HCT116 (cell line): ENCODE measurements around the gene UMODL1. TPM values are rescaled to one million over a fixed set of nuclear protein-coding genes. Genes with fewer than 3 reads are reported as not detected.

Experiments
- ATAC-seq: fragments of 200-7000 bp; cut with Tn5 transposase; 2 replicates; pipeline ENCODE4 v1.9.1; 2020; ENCODE audit warnings: mild to moderate bottlenecking, moderate library complexity
- BruUV-seq: library from RNA; stranded (reverse); fragments of 400-500 nt; replicated peaks from 2 replicates; lab custom pipeline; 2021; lab: Mats Ljungman, UMichigan
- CTCF ChIA-PET: fragments of 300-600 bp; sonication (Branson Sonifier 250); formaldehyde crosslinking; loops from one replicate; lab custom pipeline; 2021; ENCODE audit warnings: antibody characterized with exemption; lab: Charles Lee
- POLR2A ChIA-PET: fragments of 300-600, 350-600 bp; sonication (Branson Sonifier 250); formaldehyde crosslinking; loops from one replicate; lab custom pipeline; 2021; ENCODE audit warnings: antibody characterized with exemption; lab: Charles Lee
- RAD21 ChIA-PET, 2 experiments: fragments of 300-600 bp; sonication (Branson Sonifier 250); formaldehyde crosslinking; loops; one replicate each; lab custom pipeline; 2023; ENCODE audit warnings: low total read pairs in 2 of 2; ENCODE audit not compliant: uncharacterized antibody in 2 of 2, unreplicated experiment in 2 of 2, low non-redundant PET in 1 of 2; lab: Charles Lee
- DNase-seq: peaks from one replicate; pipeline ENCODE4 v3.0.0-alpha.2; 2010; ENCODE audit warnings: low read depth, low spot score
- H2AFZ ChIP-seq: fragments of 200-600 bp; shearing (Covaris generic), sonication (generic); 2 replicates; pipeline ENCODE4 v1.6.1; 2017; ENCODE audit warnings: low read depth, mixed run types, mixed read lengths, antibody characterized with exemption, low read length; ENCODE audit not compliant: poor library complexity, severe bottlenecking
- H3K27ac ChIP-seq: 2 replicates; pipeline ENCODE4 v1.5.1; 2012; ENCODE audit warnings: low read depth, low read length
- H3K27me3 ChIP-seq: fragments of 200-600 bp; sonication (generic); 2 replicates; pipeline ENCODE4 v1.6.1; 2016; ENCODE audit warnings: mixed run types, low read length, mixed read lengths; ENCODE audit not compliant: insufficient read depth
- H3K36me3 ChIP-seq, 2 experiments: fragments of 200-500 bp in 1 of 2; fragments of 200-600 bp in 1 of 2; sonication (Bioruptor generic) in 1 of 2; sonication (generic) in 1 of 2; 2 replicates each; pipeline versions ENCODE4 v1.5.1 to v1.6.1; 2014 to 2016; ENCODE audit warnings: low read length in 2 of 2, inconsistent platforms in 1 of 2, mixed read lengths in 1 of 2, mixed run types in 1 of 2; ENCODE audit not compliant: insufficient read depth in 2 of 2, control insufficient read depth in 1 of 2
- H3K4me1 ChIP-seq, 2 experiments: fragments of 200-600 bp in 1 of 2; sonication (generic) in 1 of 2; 2 replicates each; pipeline versions ENCODE4 v1.5.1 to v1.6.1; 2012 to 2017; ENCODE audit warnings: low read length in 2 of 2, inconsistent platforms in 1 of 2, mild to moderate bottlenecking in 1 of 2, mixed read lengths in 1 of 2, mixed run types in 1 of 2, moderate library complexity in 1 of 2; ENCODE audit not compliant: insufficient read depth in 2 of 2, control insufficient read depth in 1 of 2
- H3K4me2 ChIP-seq: fragments of 200-600 bp; sonication (generic); 2 replicates; pipeline ENCODE4 v1.6.1; 2017; ENCODE audit warnings: mixed run types, low read length, mixed read lengths
- H3K4me3 ChIP-seq, 2 experiments: fragments of 200-600 bp in 1 of 2; sonication (generic) in 1 of 2; replicated peaks in 1 of 2; 2 replicates each; pipeline ENCODE4 v1.5.1; 2011 to 2016; ENCODE audit warnings: low read length in 2 of 2, control low read depth in 1 of 2, low read depth in 1 of 2, mild to moderate bottlenecking in 1 of 2, mixed read lengths in 1 of 2, mixed run types in 1 of 2
- H3K79me2 ChIP-seq: fragments of 200-600 bp; sonication (generic); 2 replicates; pipeline ENCODE4 v1.6.1; 2017; ENCODE audit warnings: mild to moderate bottlenecking, mixed run types, low read length, moderate library complexity, mixed read lengths; ENCODE audit not compliant: insufficient read depth
- H3K9ac ChIP-seq: fragments of 200-600 bp; sonication (generic); 2 replicates; pipeline ENCODE4 v1.6.1; 2016; ENCODE audit warnings: low read length, mixed read lengths
- H3K9me2 ChIP-seq: fragments of 200-600 bp; sonication (generic), shearing (Covaris generic); 2 replicates; pipeline ENCODE4 v1.6.1; 2017; ENCODE audit warnings: mixed run types, mild to moderate bottlenecking, moderate library complexity; ENCODE audit not compliant: insufficient read depth
- H3K9me3 ChIP-seq, 2 experiments: fragments of 200-500 bp in 1 of 2; fragments of 200-600 bp in 1 of 2; sonication (Bioruptor generic) in 1 of 2; sonication (generic) in 1 of 2; 2 replicates each; pipeline ENCODE4 v1.6.1; 2014 to 2017; ENCODE audit warnings: low read length in 2 of 2, mixed read lengths in 2 of 2, inconsistent platforms in 1 of 2, low read depth in 1 of 2, mild to moderate bottlenecking in 1 of 2, mixed run types in 1 of 2, moderate library complexity in 1 of 2; ENCODE audit not compliant: control insufficient read depth in 1 of 2, insufficient read depth in 1 of 2
- H4K20me1 ChIP-seq: fragments of 200-600 bp; sonication (generic), shearing (Covaris generic); 2 replicates; pipeline ENCODE4 v1.6.1; 2017; ENCODE audit warnings: mixed run types, mild to moderate bottlenecking, moderate library complexity; ENCODE audit not compliant: insufficient read depth
- ATF3 ChIP-seq: IDR thresholded peaks from 2 replicates; pipeline ENCODE4 v1.6.1; 2012
- CEBPB ChIP-seq: IDR thresholded peaks from 2 replicates; pipeline ENCODE4 v1.6.1; 2012; ENCODE audit warnings: low read depth
- CTCF ChIP-seq, 3 experiments: fragments of 200-600 bp in 1 of 3; sonication (generic) in 1 of 3; IDR thresholded peaks in 2 of 3; conservative IDR thresholded peaks in 1 of 3; 2 replicates each; pipeline ENCODE4 v1.5.1; 2012 to 2017; ENCODE audit warnings: low read depth in 2 of 3, low read length in 2 of 3, antibody characterized with exemption in 1 of 3, borderline replicate concordance in 1 of 3, control low read depth in 1 of 3, mild to moderate bottlenecking in 1 of 3, mixed read lengths in 1 of 3, mixed run types in 1 of 3, moderate library complexity in 1 of 3; ENCODE audit not compliant: insufficient read depth in 1 of 3
- EGR1 ChIP-seq: IDR thresholded peaks from 2 replicates; pipeline ENCODE4 v1.6.1; 2012; ENCODE audit warnings: low read depth
- ELF1 ChIP-seq: IDR thresholded peaks from 2 replicates; pipeline ENCODE4 v1.6.1; 2012; ENCODE audit warnings: low read depth, borderline replicate concordance
- EZH2 ChIP-seq: fragments of 200-600 bp; sonication (generic); IDR thresholded peaks from 2 replicates; pipeline ENCODE4 v1.6.1; 2017; ENCODE audit warnings: antibody characterized with exemption, mixed run types
- FOSL1 ChIP-seq: IDR thresholded peaks from 2 replicates; pipeline ENCODE4 v1.6.1; 2012; ENCODE audit warnings: low read depth
- JUND ChIP-seq: IDR thresholded peaks from 2 replicates; pipeline ENCODE4 v1.6.1; 2012
- MAX ChIP-seq: IDR thresholded peaks from 2 replicates; pipeline ENCODE4 v1.6.1; 2012
- POLR2A ChIP-seq: IDR thresholded peaks from 2 replicates; pipeline ENCODE4 v1.7.0; 2011; ENCODE audit warnings: borderline replicate concordance; ENCODE audit not compliant: insufficient read depth, insufficient read length; ENCODE audit errors: extremely low read depth
- RAD21 ChIP-seq: IDR thresholded peaks from 2 replicates; pipeline ENCODE4 v1.6.1; 2012; ENCODE audit warnings: low read depth, mild to moderate bottlenecking
- REST ChIP-seq: IDR thresholded peaks from 2 replicates; pipeline ENCODE4 v1.6.1; 2012; ENCODE audit warnings: low read depth
- SIN3A ChIP-seq: IDR thresholded peaks from 2 replicates; pipeline ENCODE4 v1.6.1; 2012; ENCODE audit warnings: low read depth
- SP1 ChIP-seq: IDR thresholded peaks from 2 replicates; pipeline ENCODE4 v1.6.1; 2012; ENCODE audit warnings: low read depth
- SRF ChIP-seq: IDR thresholded peaks from 2 replicates; pipeline ENCODE4 v1.6.1; 2012; ENCODE audit warnings: low read depth
- TCF7L2 ChIP-seq: IDR thresholded peaks from 2 replicates; pipeline ENCODE4 v1.7.0; 2011; ENCODE audit warnings: borderline replicate concordance, inconsistent platforms; ENCODE audit not compliant: insufficient read depth, insufficient read length; ENCODE audit errors: extremely low read depth
- YY1 ChIP-seq: IDR thresholded peaks from 2 replicates; pipeline ENCODE4 v1.6.1; 2011; ENCODE audit warnings: low read length, low read depth, moderate library complexity, mild to moderate bottlenecking; ENCODE audit not compliant: insufficient replicate concordance; ENCODE audit errors: extremely low read depth
- ZBTB33 ChIP-seq: IDR thresholded peaks from 2 replicates; pipeline ENCODE4 v1.6.1; 2011; ENCODE audit warnings: mild to moderate bottlenecking, low read length, moderate library complexity; ENCODE audit not compliant: insufficient replicate concordance; ENCODE audit errors: extremely low read depth
- ZNF274 ChIP-seq: fragments of 200-500 bp; sonication (Bioruptor generic); IDR thresholded peaks from 2 replicates; pipeline ENCODE4 v1.6.1; 2014; ENCODE audit warnings: mild to moderate bottlenecking, low read depth, low read length, inconsistent platforms
- intact Hi-C: fragments of 100-400 bp; cut with micrococcal nuclease; formaldehyde crosslinking; loops from 2 replicates; pipeline ENCODE4 v1.10.0; 2022
- total RNA-seq: library from RNA; stranded (reverse); gene quantifications from one replicate; pipeline ENCODE4 v1.2.1, GENCODE V29; 2021; ENCODE audit not compliant: unreplicated experiment

The UMODL1 gene
- total RNA-seq, 1 experiment from 2014 or later: not detected

GRCh38 chr21:42179316-42179715, 108.2 kb downstream of the UMODL1 start:
- H3K9me2 ChIP-seq: no peaks in the 10 kb centered on the region
- H3K4me3 ChIP-seq: no peak overlapping the region
- RAD21 ChIA-PET: no interaction called here
- H3K79me2 ChIP-seq: no peaks in the 10 kb centered on the region
- DNase-seq (no peak), ATAC-seq (no peak)
- POLR2A ChIA-PET: interaction anchor here (0.6 kb wide), 1 partner anchor 116 kb away, joined by 3 read pairs; no protein-coding TSS in a partner anchor
- BruUV-seq: no TSS peak
- H3K36me3 ChIP-seq: no peaks in the 10 kb centered on the region
- H3K27me3 ChIP-seq: no peaks in the 10 kb centered on the region
- H3K4me1 ChIP-seq: no peaks in the 10 kb centered on the region
- H3K9ac ChIP-seq: no peak overlapping the region
- no peaks in the 10 kb centered on the region for H4K20me1 ChIP-seq
- no peaks in the 10 kb centered on the region for H3K9me3 ChIP-seq
- H3K4me2 ChIP-seq: no peak overlapping the region
- H2AFZ ChIP-seq: no peak overlapping the region
- no peak overlapping the region for H3K27ac ChIP-seq
- CTCF ChIA-PET: no interaction called here
- intact Hi-C loops: no loop called here
- no peak for TF ChIP-seq SP1
- TF ChIP-seq CEBPB: no peak
- TF ChIP-seq ZNF274: no peak
- TF ChIP-seq RAD21: no peak
- no peak for TF ChIP-seq TCF7L2
- no peak for TF ChIP-seq EZH2
- no peak for TF ChIP-seq REST
- no peak for TF ChIP-seq ELF1
- TF ChIP-seq SRF: no peak
- no peak for TF ChIP-seq FOSL1
- TF ChIP-seq ATF3: no peak
- TF ChIP-seq SIN3A: no peak
- TF ChIP-seq ZBTB33: no peak
- no peak for TF ChIP-seq MAX
- no peak for TF ChIP-seq POLR2A
- TF ChIP-seq YY1: no peak
- TF ChIP-seq CTCF (IDR thresholded peaks at IDR 0.05 in 2 of 3, conservative IDR thresholded peaks at IDR 0.05 in 1 of 3; ENCODE audit: borderline replicate concordance in 1 of 3, insufficient read depth in 1 of 3, low read depth in 2 of 3, low read length in 2 of 3): no peak
- no peak for TF ChIP-seq JUND
- TF ChIP-seq EGR1: no peak
- TF ChIP-seq, all 23 proteins: peak for 0
